ENCODE results near the gene RMND5A. TPM values are rescaled to one million over a fixed set of nuclear protein-coding genes. Genes with fewer than 3 reads are reported as not detected.

RMND5A gene
- total RNA-seq, 6 experiments from 2014 or later = 22.2 to 45.6 (median 33.8) TPM

DNA sequence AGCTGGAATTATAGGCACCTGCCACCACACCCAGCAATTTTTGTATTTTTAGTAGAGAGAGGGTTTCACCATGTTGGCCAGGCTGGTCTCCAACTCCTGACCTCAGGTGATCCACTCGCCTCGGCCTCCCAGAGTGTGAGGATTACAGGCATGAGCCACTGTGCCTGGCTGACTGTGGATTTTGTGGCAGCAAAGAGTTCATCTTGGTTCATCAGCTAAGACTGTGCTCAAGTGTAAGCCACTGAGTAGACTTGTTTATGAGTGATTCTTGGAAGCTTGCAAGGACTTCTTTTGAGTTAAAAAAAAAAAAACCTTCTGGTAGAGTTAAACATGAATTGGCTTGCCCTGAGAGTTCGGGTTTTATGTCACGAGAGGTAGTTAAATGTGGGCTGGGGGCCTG lies 106.9 kb downstream of the RMND5A start:
- Histone ChIP-seq H3K4me3 (no peak overlapping the region), H3K36me3 (no peaks in the 10 kb centered on the region), H3K27me3 (no peaks in the 10 kb centered on the region), H3K4me1 (no peaks in the 10 kb centered on the region), H3K9me3 (no peaks in the 10 kb centered on the region), H3K27ac (no peak overlapping the region)
- 92% methylated on average over 2 of the region's 4 CpGs for WGBS (ENCODE audit: insufficient coverage, low coverage, low lambda C conversion rate, missing lambda C conversion rate)
- no peak for TF ChIP-seq CTCF (IDR thresholded peaks at IDR 0.05)
- no peak for TF ChIP-seq POLR2A (IDR thresholded peaks at IDR 0.05)
- ATAC-seq (no peak), DNase-seq (no peak)
- intact Hi-C loops (cut with DNase I) = no loop called here

Other genes starting within 250 kb of the RMND5A start
- gene CHMP3, start 156.8 kb upstream of the RMND5A start, total RNA-seq = 10 to 100 TPM; 16.2 to 29.3 (median 24.4) TPM
- gene RNF103, start 96.4 kb upstream of the RMND5A start, total RNA-seq = 10 to 100 TPM; 30.6 to 47.7 (median 39.7) TPM
- gene CD8A, start 70.6 kb downstream of the RMND5A start, total RNA-seq = 1 to 10 TPM in 1 of 6 experiments, under 1 TPM in 5; 0.26 to 1.1 (median 0.61) TPM
- gene CD8B, start 141.6 kb downstream of the RMND5A start, total RNA-seq = under 1 TPM in 3 of 6 experiments, not detected in 3; 0.25 to 0.68 (median 0.27) TPM
- gene RGPD1, start 221.8 kb downstream of the RMND5A start, total RNA-seq = 1 to 10 TPM in 1 of 6 experiments, under 1 TPM in 4, not detected in 1; 0.20 to 1.6 (median 0.67) TPM